GM19240 (cell line): ENCODE results near the gene MIPOL1.

Experiments used
- DNase-seq: peaks from one replicate; pipeline ENCODE4 v3.0.0; 2011; ENCODE audit warnings: low spot score; ENCODE audit not compliant: insufficient read length

MIPOL1 gene

GRCh38 chr14:37596790-37597472, 399.2 kb downstream of the MIPOL1 start:
- no peak for DNase-seq

- DNase-seq, result no peak
Observed at GRCh38 chr14:37597538-37597913, 399.8 kb downstream of the MIPOL1 start.

GRCh38 chr14:37597914-37598746, 400.4 kb downstream of the MIPOL1 start:
- no peak for DNase-seq

- no peak for DNase-seq
Observed at GRCh38 chr14:37598747-37599506, 401.2 kb downstream of the MIPOL1 start.

- DNase-seq, result no peak
Observed at GRCh38 chr14:37599507-37600368, 402.0 kb downstream of the MIPOL1 start.

- DNase-seq, result no peak
Observed at GRCh38 chr14:37600880-37601741, 403.4 kb downstream of the MIPOL1 start.

- DNase-seq, result no peak
Observed at GRCh38 chr14:37601865-37602264, 404.1 kb downstream of the MIPOL1 start.
